GM21528 (cell line): ENCODE measurements around the gene CASZ1.

Experiments
- ATAC-seq: cut with Tn5 transposase; IDR thresholded peaks from one replicate; pipeline ENCODE4 v1.9.1; 2021; ENCODE audit warnings: mild to moderate bottlenecking, moderate library complexity; ENCODE audit not compliant: unreplicated experiment, low FRiP score

The CASZ1 gene

GRCh38 chr1:10631121-10631810 lies 165.2 kb downstream of the CASZ1 start:
- ATAC-seq, result no peak

DNA sequence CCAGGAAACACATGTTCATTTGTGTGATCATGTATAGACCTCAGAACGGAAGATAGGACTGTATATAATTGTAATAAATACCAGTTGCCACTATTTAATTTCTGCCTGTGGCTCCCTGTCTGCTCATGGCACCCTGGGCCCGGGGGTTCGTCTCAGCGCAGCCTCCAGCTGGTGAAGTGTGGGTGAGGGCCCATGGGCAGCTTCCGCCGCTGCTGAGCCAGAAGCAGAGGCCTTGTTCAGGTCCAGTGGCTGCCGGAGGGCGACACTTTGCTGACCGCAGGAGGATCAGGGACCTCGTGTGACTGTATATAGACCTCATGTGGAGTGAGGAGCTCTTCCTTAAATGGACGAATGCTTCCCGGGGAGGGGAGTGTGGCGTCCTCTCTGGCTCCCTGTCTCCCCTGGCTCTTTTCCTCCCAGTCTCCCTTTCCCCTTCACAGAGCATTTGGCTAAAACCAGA lies 165.8 kb downstream of the CASZ1 start:
- no peak for ATAC-seq

GRCh38 chr1:10629816-10630571 lies 166.5 kb downstream of the CASZ1 start:
- ATAC-seq, result no peak

DNA sequence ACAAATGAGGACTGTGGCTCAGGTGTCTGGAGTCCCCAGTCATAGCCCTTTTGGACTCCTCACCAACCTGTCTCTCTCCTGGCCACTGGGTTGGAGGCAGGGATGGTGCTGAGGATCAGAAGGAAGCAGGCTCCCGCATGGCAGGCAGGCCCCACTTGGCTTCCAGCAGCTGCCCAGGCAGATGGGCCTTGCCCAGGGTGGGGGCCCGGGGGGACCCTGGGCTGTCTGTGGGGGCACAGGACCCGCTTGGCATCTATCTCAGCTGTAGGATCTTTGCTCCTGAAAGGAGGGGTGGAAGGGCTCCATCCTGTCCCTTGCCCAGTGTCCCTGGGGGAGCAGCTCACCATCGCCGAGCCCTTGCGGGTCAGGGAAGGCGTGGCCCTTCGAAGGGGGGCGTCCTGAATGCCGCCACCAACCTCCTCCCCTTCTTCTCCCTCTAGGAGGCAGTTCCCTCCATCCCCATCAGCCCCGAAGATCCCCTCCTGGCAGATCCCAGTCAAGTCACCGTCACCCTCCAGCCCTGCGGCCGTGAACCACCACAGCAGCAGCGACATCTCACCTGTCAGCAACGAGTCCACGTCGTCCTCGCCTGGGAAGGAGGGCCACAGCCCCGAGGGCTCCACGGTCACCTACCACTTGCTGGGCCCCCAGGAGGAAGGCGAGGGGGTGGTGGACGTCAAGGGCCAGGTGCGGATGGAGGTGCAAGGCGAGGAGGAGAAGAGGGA lies 167.2 kb downstream of the CASZ1 start:
- no peak for ATAC-seq

GRCh38 chr1:10628685-10629084 lies 167.8 kb downstream of the CASZ1 start:
- ATAC-seq, result no peak

GRCh38 chr1:10626791-10627410 lies 169.5 kb downstream of the CASZ1 start:
- ATAC-seq, result no peak

- ATAC-seq, result no peak
These were observed 170.2 kb downstream of the CASZ1 start for GRCh38 chr1:10626131-10626731.

GRCh38 chr1:10625554-10625953 lies 170.9 kb downstream of the CASZ1 start:
- ATAC-seq, result no peak

DNA sequence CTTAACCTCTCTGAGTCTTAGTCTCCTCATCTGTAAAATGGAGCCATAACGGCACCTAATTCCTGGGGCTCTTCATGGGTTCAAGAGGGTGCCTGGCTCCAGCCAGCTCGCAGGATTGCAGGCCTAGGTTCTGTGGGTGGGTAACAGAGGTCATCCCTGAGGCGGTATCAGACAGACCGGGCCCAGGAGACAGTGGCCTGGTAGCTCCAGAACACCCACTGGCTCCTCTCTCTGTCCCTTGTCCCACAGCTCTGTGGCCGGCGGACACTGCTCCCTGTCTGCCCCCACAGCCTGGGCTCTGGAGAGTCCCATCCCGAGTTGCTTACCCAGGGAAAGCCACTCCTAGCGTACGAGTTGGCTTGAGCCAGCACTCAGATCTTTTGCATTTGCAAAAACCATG lies 171.4 kb downstream of the CASZ1 start:
- no peak for ATAC-seq

- no peak for ATAC-seq
These were observed 172.0 kb downstream of the CASZ1 start for GRCh38 chr1:10624256-10625050.

GRCh38 chr1:10623686-10624145 lies 172.7 kb downstream of the CASZ1 start:
- ATAC-seq, result no peak

GRCh38 chr1:10622910-10623685 lies 173.3 kb downstream of the CASZ1 start:
- ATAC-seq, result no peak

- ATAC-seq, result no peak
These were observed 174.5 kb downstream of the CASZ1 start for GRCh38 chr1:10621906-10622305.

GRCh38 chr1:10620776-10621175 lies 175.7 kb downstream of the CASZ1 start:
- ATAC-seq, result no peak

GRCh38 chr1:10617931-10618885 lies 178.2 kb downstream of the CASZ1 start:
- no peak for ATAC-seq

- ATAC-seq, result no peak
These were observed 179.1 kb downstream of the CASZ1 start for GRCh38 chr1:10617318-10617717.

GRCh38 chr1:10616696-10617095 lies 179.8 kb downstream of the CASZ1 start:
- no peak for ATAC-seq
